K562 (cell line): ENCODE data around the gene PCED1B. TPM values are rescaled to one million over a fixed set of nuclear protein-coding genes. Genes with fewer than 3 reads are reported as not detected.

ENCODE experiments used
- ATAC-seq: fragments of 200-7000 bp; cut with Tn5 transposase; 3 replicates; pipeline ENCODE4 v1.9.1; 2020; ENCODE audit warnings: moderate library complexity
- BruUV-seq: library from RNA; stranded (reverse); fragments of 400-500 nt; replicated peaks from 2 replicates; lab custom pipeline; 2021; lab: Mats Ljungman, UMichigan
- CTCF ChIA-PET: fragments of 300-600 bp; formaldehyde crosslinking; extraction: SDS; loops from one replicate; lab custom pipeline; 2021; ENCODE audit warnings: low intra/inter-chr PET ratio; lab: Yijun Ruan, JAX
- POLR2A ChIA-PET: fragments of 300-600, 350-650 bp; sonication (Branson Sonifier 250); formaldehyde crosslinking; extraction: SDS; loops from one replicate; lab custom pipeline; 2021; ENCODE audit warnings: antibody characterized with exemption, inconsistent platforms; lab: Yijun Ruan, JAX
- DNase-seq, 4 experiments: peaks; one replicate each; pipeline versions ENCODE4 v3.0.0 to v3.0.0-alpha.2; 2011 to 2018; ENCODE audit warnings: low spot score in 3 of 4, mixed read lengths in 3 of 4; ENCODE audit errors: extremely low read depth in 1 of 4
- FAIRE-seq: peaks from 2 replicates; lab custom pipeline; 2011; peaks lifted over from hg19 to GRCh38; lab: Jason Lieb, UNC
- H2AFZ ChIP-seq: 2 replicates; pipeline ENCODE4 v1.6.0; 2011; ENCODE audit warnings: low read depth, low read length, control low read depth, inconsistent platforms
- H3K27ac ChIP-seq: fragments of 200-600 bp; 3 replicates; pipeline ENCODE4 v1.8.0; 2011; ENCODE audit warnings: low read depth, mild to moderate bottlenecking, control low read depth, inconsistent platforms, low read length, moderate library complexity, mixed read lengths; ENCODE audit errors: extremely low read depth
- H3K27me3 ChIP-seq, 2 experiments: fragments of 300-600 bp in 1 of 2; 2 replicates in 1 of 2; 3 replicates in 1 of 2; pipeline versions ENCODE4 v1.6.0 to v1.8.0; 2011; ENCODE audit warnings: inconsistent platforms in 2 of 2, low read length in 2 of 2, mild to moderate bottlenecking in 1 of 2, mixed read lengths in 1 of 2, moderate library complexity in 1 of 2; ENCODE audit not compliant: control insufficient read depth in 2 of 2, insufficient read depth in 2 of 2
- H3K36me3 ChIP-seq: fragments of 300-600 bp; 3 replicates; pipeline ENCODE4 v1.8.0; 2011; ENCODE audit warnings: mild to moderate bottlenecking, low read length, inconsistent platforms; ENCODE audit not compliant: control insufficient read depth, insufficient read depth
- H3K4me1 ChIP-seq, 2 experiments: fragments of 200-600 bp in 1 of 2; replicated peaks in 1 of 2; 2 replicates in 1 of 2; 3 replicates in 1 of 2; pipeline versions ENCODE4 v1.5.1 to v1.8.0; 2011; ENCODE audit warnings: inconsistent platforms in 2 of 2, low read length in 2 of 2, mild to moderate bottlenecking in 1 of 2, mixed read lengths in 1 of 2, moderate library complexity in 1 of 2; ENCODE audit not compliant: control insufficient read depth in 2 of 2, insufficient read depth in 2 of 2
- H3K4me2 ChIP-seq: 2 replicates; pipeline ENCODE4 v1.6.1; 2011; ENCODE audit warnings: low read length, control low read depth, inconsistent platforms, mixed read lengths; ENCODE audit not compliant: insufficient read depth
- H3K4me3 ChIP-seq: fragments of 200-600 bp; sonication (generic), shearing (Covaris generic); 2 replicates; pipeline ENCODE4 v1.5.1; 2016; ENCODE audit warnings: control low read depth, inconsistent platforms
- H3K79me2 ChIP-seq: fragments of 200-600 bp; 3 replicates; pipeline ENCODE4 v1.8.0; 2011; ENCODE audit warnings: low read length, inconsistent platforms; ENCODE audit not compliant: control insufficient read depth, insufficient read depth
- H3K9ac ChIP-seq, 2 experiments: 2 replicates each; pipeline versions ENCODE4 v1.6.0 to v1.6.1; 2011; ENCODE audit warnings: low read depth in 2 of 2, low read length in 2 of 2, control low read depth in 1 of 2, inconsistent platforms in 1 of 2, mild to moderate bottlenecking in 1 of 2, mixed read lengths in 1 of 2; ENCODE audit not compliant: insufficient read depth in 1 of 2
- H3K9me1 ChIP-seq: one replicate; pipeline ENCODE4 v1.6.0; 2011; ENCODE audit warnings: inconsistent platforms, mild to moderate bottlenecking, low read length, moderate library complexity; ENCODE audit not compliant: control insufficient read depth, insufficient read depth
- H3K9me3 ChIP-seq: replicated peaks from 2 replicates; pipeline ENCODE4 v1.5.1; 2011; ENCODE audit warnings: low read depth, low read length, inconsistent platforms; ENCODE audit not compliant: control insufficient read depth, insufficient read depth
- H4K20me1 ChIP-seq: replicated peaks from 2 replicates; pipeline ENCODE4 v1.6.1; 2011; ENCODE audit warnings: low read length, inconsistent platforms, mixed read lengths; ENCODE audit not compliant: control insufficient read depth, insufficient read depth
- CBX5 ChIP-seq: IDR thresholded peaks from 2 replicates; pipeline ENCODE4 v1.6.1; 2014; ENCODE audit warnings: low read depth, borderline replicate concordance
- GATAD2A ChIP-seq: fragments of 450-650 bp; IDR thresholded peaks from 2 replicates; pipeline ENCODE4 v1.6.1; 2017
- HNRNPL ChIP-seq: fragments of 200-400 bp; formaldehyde crosslinking; IDR thresholded peaks from 2 replicates; pipeline ENCODE4 v1.6.1; 2017; ENCODE audit warnings: low read depth, mild to moderate bottlenecking, low read length
- NBN ChIP-seq: fragments of 450-650 bp; IDR thresholded peaks from 2 replicates; pipeline ENCODE4 v1.6.1; 2016; ENCODE audit warnings: low read depth, mild to moderate bottlenecking
- NR2C1 ChIP-seq, 2 experiments: fragments of 450-650 bp; IDR thresholded peaks; 2 replicates each; pipeline ENCODE4 v1.6.1; 2017; ENCODE audit warnings: mild to moderate bottlenecking in 2 of 2, antibody characterized with exemption in 1 of 2, inconsistent platforms in 1 of 2, missing compliant biosample characterization in 1 of 2, missing genetic modification characterization in 1 of 2
- PRMT5 ChIP-seq: sonication (generic); formaldehyde crosslinking; IDR thresholded peaks from 2 replicates; pipeline ENCODE4 v1.5.0; 2020; ENCODE audit warnings: missing genetic modification reagents
- RBM14 ChIP-seq: fragments of 200-400 bp; formaldehyde crosslinking; IDR thresholded peaks from 2 replicates; pipeline ENCODE4 v1.6.1; 2018; ENCODE audit warnings: low read depth, mild to moderate bottlenecking, low read length, moderate library complexity, borderline replicate concordance; ENCODE audit not compliant: insufficient read depth
- SNRNP70 ChIP-seq: fragments of 200-400 bp; formaldehyde crosslinking; optimal IDR thresholded peaks from 2 replicates; pipeline ENCODE3; 2017; ENCODE audit warnings: low read depth, low read length
- SOX6 ChIP-seq: fragments of 450-650 bp; IDR thresholded peaks from 2 replicates; pipeline ENCODE4 v1.6.1; 2014; ENCODE audit warnings: mild to moderate bottlenecking
- TCF3 ChIP-seq: sonication (generic); formaldehyde crosslinking; IDR thresholded peaks from 2 replicates; pipeline ENCODE4 v1.4.0; 2020; ENCODE audit warnings: mild to moderate bottlenecking, missing genetic modification reagents
- ZNF133 ChIP-seq: fragments of 250-450 bp; sonication (Bioruptor Pico); IDR thresholded peaks from 2 replicates; pipeline ENCODE4 v1.4.0; 2020; ENCODE audit warnings: mild to moderate bottlenecking
- ZNF75A ChIP-seq: fragments of 450-650 bp; formaldehyde crosslinking; IDR thresholded peaks from 2 replicates; pipeline ENCODE4 v1.4.0; 2020; ENCODE audit warnings: mild to moderate bottlenecking
- WGBS: fragments of 100-300 bp; shearing (Covaris generic); methylation state at CpG from one replicate; pipeline ENCODE4 v1.1.6; 2016; ENCODE audit warnings: low coverage, mixed read lengths; ENCODE audit not compliant: insufficient coverage; ENCODE audit errors: missing lambda C conversion rate; 5-methylcytosine and 5-hydroxymethylcytosine counted together
- in situ Hi-C: fragments of 300-500 bp; cut with MboI; formaldehyde crosslinking; loops from 4 replicates; pipeline ENCODE4 v1.15.0; 2018; ENCODE audit warnings: inconsistent platforms, mixed read lengths
- intact Hi-C: fragments of 100-400 bp; cut with micrococcal nuclease; formaldehyde crosslinking; loops from 2 replicates; pipeline ENCODE4 v1.14.2; 2022
- polyA plus RNA-seq, 8 experiments: library from polyadenylated mRNA; depleted of rRNA in 4 of 8; stranded (reverse) in 5 of 8; unstranded in 3 of 8; fragments of >200 nt; fragmentation: Nextera tagmentation in 2 of 8; fragmentation: Illumina TruSeq in 1 of 8; extraction: Ambion mirVana in 2 of 8; extraction: Trizol in 1 of 8; gene quantifications; 2 replicates each; pipeline versions ENCODE4 v1.2.1 to v1.2.3, GENCODE V29; 2011 to 2014; ENCODE audit warnings: inconsistent platforms in 1 of 8, missing spikeins in 1 of 8
- total RNA-seq, 7 experiments: library from RNA; depleted of rRNA in 6 of 7; stranded (reverse); fragments of >200 nt in 6 of 7; fragmentation: Illumina TruSeq in 2 of 7; extraction: Trizol in 2 of 7; gene quantifications; 2 replicates each; pipeline versions ENCODE4 v1.2.1 to v1.2.3, GENCODE V29; 2011 to 2021; ENCODE audit warnings: low replicate concordance in 1 of 7
- TF ChIP-seq, protein P1 (sequence below): fragments of 450-650 bp; IDR thresholded peaks from 2 replicates; pipeline ENCODE4 v1.7.1; 2018; ENCODE audit warnings: mild to moderate bottlenecking, low read depth; ENCODE audit not compliant: partially characterized antibody
- TF ChIP-seq, protein P2 (sequence below): fragments of 250-450 bp; sonication (Bioruptor Pico); IDR thresholded peaks from 2 replicates; pipeline ENCODE4 v1.6.1; 2021; ENCODE audit warnings: mild to moderate bottlenecking
- TF ChIP-seq, protein P3 (sequence below): fragments of 250-450 bp; sonication (Bioruptor Pico); IDR thresholded peaks from 2 replicates; pipeline ENCODE4 v1.5.0; 2021

PCED1B gene
- total and polyA plus RNA-seq, 9 of the 15 experiments (the other 6 are each of a cell fraction or from before 2014, with no cell fraction given): 1.2 to 9.3 (median 2.5) TPM

DNA sequence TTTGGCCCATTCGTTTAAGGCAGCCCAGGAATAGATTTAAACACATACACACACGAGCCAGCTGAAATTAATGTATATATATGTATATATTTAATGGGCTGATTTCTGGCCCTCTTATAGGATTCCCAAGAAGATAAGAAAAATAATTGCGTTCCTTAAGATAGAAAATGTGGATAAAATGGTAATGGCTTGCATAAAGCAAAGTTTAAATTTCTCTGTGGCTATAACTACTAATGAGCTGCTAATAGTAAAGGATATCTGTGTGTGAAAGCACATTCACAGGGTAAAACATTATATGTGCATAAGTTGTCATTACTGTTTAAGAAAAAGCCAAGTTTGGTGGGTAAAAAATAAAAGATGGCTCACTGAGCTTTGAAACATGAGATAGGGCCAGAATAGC, 134.0 kb downstream of the PCED1B start:
- H2AFZ ChIP-seq: no peak overlapping the region
- BruUV-seq: no TSS peak
- no peak overlapping the region for H3K27ac ChIP-seq
- DNase-seq (no peak), ATAC-seq (no peak), FAIRE-seq (no peak)
- H3K36me3 ChIP-seq: no peaks in the 10 kb centered on the region
- H4K20me1 ChIP-seq: no peaks in the 10 kb centered on the region
- 65% methylated on average over 3 of the region's 3 CpGs for WGBS
- H3K9me3 ChIP-seq: no peaks in the 10 kb centered on the region
- H3K4me1 ChIP-seq: peaks cover 3 to 33% of the 10 kb centered on the region in 2 experiments; a peak in 4 of 5 replicates
- ChIA-PET CTCF (no interaction called here), POLR2A (no interaction called here)
- intact Hi-C loops (loop anchor here (10.0 kb wide), 1 partner anchor 161 kb away; no protein-coding TSS in a partner anchor), in situ Hi-C loops (no loop called here)
- no peaks in the 10 kb centered on the region for H3K9me1 ChIP-seq
- no peaks in the 10 kb centered on the region for H3K27me3 ChIP-seq
- no peak overlapping the region for H3K4me3 ChIP-seq
- no peak overlapping the region for H3K9ac ChIP-seq
- H3K79me2 ChIP-seq: no peaks in the 10 kb centered on the region
- TF ChIP-seq, protein P1, sequence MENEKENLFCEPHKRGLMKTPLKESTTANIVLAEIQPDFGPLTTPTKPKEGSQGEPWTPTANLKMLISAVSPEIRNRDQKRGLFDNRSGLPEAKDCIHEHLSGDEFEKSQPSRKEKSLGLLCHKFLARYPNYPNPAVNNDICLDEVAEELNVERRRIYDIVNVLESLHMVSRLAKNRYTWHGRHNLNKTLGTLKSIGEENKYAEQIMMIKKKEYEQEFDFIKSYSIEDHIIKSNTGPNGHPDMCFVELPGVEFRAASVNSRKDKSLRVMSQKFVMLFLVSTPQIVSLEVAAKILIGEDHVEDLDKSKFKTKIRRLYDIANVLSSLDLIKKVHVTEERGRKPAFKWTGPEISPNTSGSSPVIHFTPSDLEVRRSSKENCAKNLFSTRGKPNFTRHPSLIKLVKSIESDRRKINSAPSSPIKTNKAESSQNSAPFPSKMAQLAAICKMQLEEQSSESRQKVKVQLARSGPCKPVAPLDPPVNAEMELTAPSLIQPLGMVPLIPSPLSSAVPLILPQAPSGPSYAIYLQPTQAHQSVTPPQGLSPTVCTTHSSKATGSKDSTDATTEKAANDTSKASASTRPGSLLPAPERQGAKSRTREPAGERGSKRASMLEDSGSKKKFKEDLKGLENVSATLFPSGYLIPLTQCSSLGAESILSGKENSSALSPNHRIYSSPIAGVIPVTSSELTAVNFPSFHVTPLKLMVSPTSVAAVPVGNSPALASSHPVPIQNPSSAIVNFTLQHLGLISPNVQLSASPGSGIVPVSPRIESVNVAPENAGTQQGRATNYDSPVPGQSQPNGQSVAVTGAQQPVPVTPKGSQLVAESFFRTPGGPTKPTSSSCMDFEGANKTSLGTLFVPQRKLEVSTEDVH: no peak
- TF ChIP-seq SNRNP70 (no peak), TCF3 (no peak), PRMT5 (no peak), GATAD2A (no peak), HNRNPL (no peak), SOX6 (no peak), NR2C1 (IDR thresholded peaks at IDR 0.05) (no peak), NR2C1 (tag; IDR thresholded peaks at IDR 0.05) (no peak), NBN (no peak), ZNF75A (CRISPR knock-in tag) (no peak), ZNF133 (CRISPR knock-in tag) (no peak), CBX5 (no peak), RBM14 (no peak)
- TF ChIP-seq, protein P2, sequence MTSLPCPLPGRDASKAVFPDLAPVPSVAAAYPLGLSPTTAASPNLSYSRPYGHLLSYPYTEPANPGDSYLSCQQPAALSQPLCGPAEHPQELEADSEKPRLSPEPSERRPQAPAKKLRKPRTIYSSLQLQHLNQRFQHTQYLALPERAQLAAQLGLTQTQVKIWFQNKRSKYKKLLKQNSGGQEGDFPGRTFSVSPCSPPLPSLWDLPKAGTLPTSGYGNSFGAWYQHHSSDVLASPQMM (CRISPR knock-in tag): no peak
- TF ChIP-seq, protein P3, sequence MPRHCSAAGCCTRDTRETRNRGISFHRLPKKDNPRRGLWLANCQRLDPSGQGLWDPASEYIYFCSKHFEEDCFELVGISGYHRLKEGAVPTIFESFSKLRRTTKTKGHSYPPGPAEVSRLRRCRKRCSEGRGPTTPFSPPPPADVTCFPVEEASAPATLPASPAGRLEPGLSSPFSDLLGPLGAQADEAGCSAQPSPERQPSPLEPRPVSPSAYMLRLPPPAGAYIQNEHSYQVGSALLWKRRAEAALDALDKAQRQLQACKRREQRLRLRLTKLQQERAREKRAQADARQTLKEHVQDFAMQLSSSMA (CRISPR knock-in tag): no peak
- no peak overlapping the region for H3K4me2 ChIP-seq
